AG09309 (cell line): ENCODE data around the gene CHMP6.

ENCODE experiments used
- DNase-seq: peaks from one replicate; pipeline ENCODE4 v3.0.0-alpha.2; 2010; ENCODE audit warnings: low read depth
- H3K4me3 ChIP-seq: 2 replicates; pipeline ENCODE4 v1.5.1; 2011; ENCODE audit warnings: mild to moderate bottlenecking, low read depth, low read length, moderate library complexity; ENCODE audit not compliant: control insufficient read depth
- CTCF ChIP-seq: IDR thresholded peaks from 2 replicates; pipeline ENCODE4 v1.5.1; 2011; ENCODE audit warnings: mild to moderate bottlenecking, low read depth, low read length, inconsistent platforms; ENCODE audit not compliant: insufficient read depth, control insufficient read depth; ENCODE audit errors: missing control alignments

The CHMP6 gene

GRCh38 chr17:80986816-80987475 is 4.7 kb upstream of the CHMP6 start:
- H3K4me3 ChIP-seq = no peak overlapping the region
- no peak for TF ChIP-seq CTCF
- no peak for DNase-seq

- no peak for TF ChIP-seq CTCF
- H3K4me3 ChIP-seq = no peak overlapping the region
- DNase-seq = no peak
Measured at GRCh38 chr17:80987941-80988461, 3.6 kb upstream of the CHMP6 start.

- DNase-seq = no peak
- no peak overlapping the region for H3K4me3 ChIP-seq
- TF ChIP-seq CTCF = no peak
Measured at GRCh38 chr17:80989586-80989913, 2.1 kb upstream of the CHMP6 start.

GRCh38 chr17:80990921-80991644 is 558 bp upstream of the CHMP6 start:
- peak overlapping the region; percentile 52 for H3K4me3 ChIP-seq
- TF ChIP-seq CTCF = no peak
- no peak for DNase-seq

- no peak for TF ChIP-seq CTCF
- DNase-seq = no peak
- H3K4me3 ChIP-seq = peak overlapping the region; percentile 52
Measured at GRCh38 chr17:80992077-80992947, 671 bp downstream of the CHMP6 start.

- DNase-seq = no peak
- H3K4me3 ChIP-seq = peak overlapping the region; percentile 52
- TF ChIP-seq CTCF = no peak
Measured at GRCh38 chr17:80992948-80993624, 1.4 kb downstream of the CHMP6 start.
